NT2/D1 (cell line): ENCODE measurements around the gene SPATA6.
"Not testable (repeated sequence)": the region's sequence is repeated elsewhere in the genome, so short reads cannot be mapped to it uniquely, and the experiment has no call there.

ENCODE experiments used
- DNase-seq: peaks from one replicate; pipeline ENCODE4 v3.0.0-alpha.2; 2011; ENCODE audit warnings: low read depth, low spot score
- H3K27me3 ChIP-seq: 2 replicates; pipeline ENCODE4 v1.6.0; 2011; ENCODE audit warnings: mild to moderate bottlenecking; ENCODE audit not compliant: insufficient read length, insufficient read depth
- H3K36me3 ChIP-seq: 2 replicates; pipeline ENCODE4 v1.6.1; 2011; ENCODE audit warnings: mild to moderate bottlenecking, low read length, mixed read lengths; ENCODE audit not compliant: insufficient read depth, insufficient read length
- H3K4me1 ChIP-seq: 2 replicates; pipeline ENCODE4 v1.5.1; 2011; ENCODE audit not compliant: insufficient read depth, insufficient read length
- H3K4me3 ChIP-seq: 2 replicates; pipeline ENCODE4 v1.5.1; 2011; ENCODE audit warnings: low read depth; ENCODE audit not compliant: insufficient read length
- H3K9ac ChIP-seq: 2 replicates; pipeline ENCODE4 v1.6.0; 2011; ENCODE audit warnings: low read depth; ENCODE audit not compliant: insufficient read length
- H3K9me3 ChIP-seq: 2 replicates; pipeline ENCODE4 v1.5.1; 2011; ENCODE audit warnings: mild to moderate bottlenecking, low read length; ENCODE audit not compliant: insufficient read depth
- SUZ12 ChIP-seq: IDR thresholded peaks from 2 replicates; pipeline ENCODE4 v1.6.1; 2011; ENCODE audit not compliant: insufficient read length, insufficient read depth; ENCODE audit errors: extremely low read depth
- YY1 ChIP-seq: IDR thresholded peaks from 2 replicates; pipeline ENCODE4 v1.6.1; 2011; ENCODE audit not compliant: insufficient read length, insufficient read depth
- ZNF274 ChIP-seq: IDR thresholded peaks from 2 replicates; pipeline ENCODE4 v1.6.1; 2011; ENCODE audit warnings: mild to moderate bottlenecking, low read depth, low read length

SPATA6 gene

GRCh38 chr1:48302652-48303051 lies 169.4 kb downstream of the SPATA6 start:
- Histone ChIP-seq H3K36me3 (no peaks in the 10 kb centered on the region), H3K9ac (no peak overlapping the region), H3K4me3 (no peak overlapping the region), H3K4me1 (no peaks in the 10 kb centered on the region), H3K27me3 (no peaks in the 10 kb centered on the region), H3K9me3 (no peaks in the 10 kb centered on the region; the same call in 1 of the 2 replicates)
- TF ChIP-seq SUZ12 = no peak
- no peak for TF ChIP-seq ZNF274
- TF ChIP-seq YY1 = no peak
- DNase-seq = no peak

GRCh38 chr1:48294656-48295055 lies 177.3 kb downstream of the SPATA6 start:
- Histone ChIP-seq H3K27me3 (no peaks in the 10 kb centered on the region), H3K9ac (no peak overlapping the region), H3K4me1 (peaks cover 3% of the 10 kb centered on the region), H3K4me3 (no peak overlapping the region), H3K36me3 (no peaks in the 10 kb centered on the region), H3K9me3 (no peaks in the 10 kb centered on the region)
- no peak for DNase-seq
- no peak for TF ChIP-seq YY1
- no peak for TF ChIP-seq SUZ12
- TF ChIP-seq ZNF274 = no peak

GRCh38 chr1:48294094-48294493 lies 177.9 kb downstream of the SPATA6 start:
- DNase-seq, H3K27me3 ChIP-seq, H3K4me3 ChIP-seq, H3K4me1 ChIP-seq, H3K9ac ChIP-seq, H3K36me3 ChIP-seq, H3K9me3 ChIP-seq: not testable (repeated sequence)

GRCh38 chr1:48292706-48293105 lies 179.3 kb downstream of the SPATA6 start:
- no peak for DNase-seq
- TF ChIP-seq YY1 (no peak), ZNF274 (no peak), SUZ12 (no peak)
- no peaks in the 10 kb centered on the region for H3K36me3 ChIP-seq

GRCh38 chr1:48291421-48291820 lies 180.6 kb downstream of the SPATA6 start:
- no peak overlapping the region for H3K4me3 ChIP-seq
- DNase-seq = no peak
- TF ChIP-seq SUZ12 (no peak), ZNF274 (no peak), YY1 (no peak)
- peaks cover 7% of the 10 kb centered on the region for H3K4me1 ChIP-seq
- peaks cover 5% of the 10 kb centered on the region; the same call in 1 of the 2 replicates for H3K9me3 ChIP-seq
- H3K9ac ChIP-seq = no peak overlapping the region
- H3K36me3 ChIP-seq = no peaks in the 10 kb centered on the region
- H3K27me3 ChIP-seq = no peaks in the 10 kb centered on the region

More at GRCh38 chr1:48292706-48293105, 179.3 kb downstream of the SPATA6 start:
- peaks cover 7% of the 10 kb centered on the region for H3K4me1 ChIP-seq
- H3K4me3 ChIP-seq = no peak overlapping the region
- H3K9me3 ChIP-seq = peaks cover 5% of the 10 kb centered on the region; the same call in 1 of the 2 replicates
- no peaks in the 10 kb centered on the region for H3K27me3 ChIP-seq
- H3K9ac ChIP-seq = no peak overlapping the region

GRCh38 chr1:48285525-48285924 lies 186.5 kb downstream of the SPATA6 start:
- no peak for TF ChIP-seq SUZ12
- TF ChIP-seq ZNF274 = no peak
- TF ChIP-seq YY1 = no peak

GRCh38 chr1:48284696-48285420 lies 187.1 kb downstream of the SPATA6 start:
- H3K9ac ChIP-seq, H3K36me3 ChIP-seq, DNase-seq, H3K27me3 ChIP-seq, H3K4me1 ChIP-seq, H3K4me3 ChIP-seq: not testable (repeated sequence)
- H3K9me3 ChIP-seq = peaks cover 13% of the 10 kb centered on the region; the same call in 1 of the 2 replicates

More at GRCh38 chr1:48285525-48285924, 186.5 kb downstream of the SPATA6 start:
- no peak overlapping the region for H3K9ac ChIP-seq
- no peaks in the 10 kb centered on the region for H3K36me3 ChIP-seq
- H3K27me3 ChIP-seq = no peaks in the 10 kb centered on the region
- no peak for DNase-seq
- peaks cover 13% of the 10 kb centered on the region; the same call in 1 of the 2 replicates for H3K9me3 ChIP-seq
- peaks cover 3% of the 10 kb centered on the region for H3K4me1 ChIP-seq
- H3K4me3 ChIP-seq = no peak overlapping the region

GRCh38 chr1:48282329-48282728 lies 189.7 kb downstream of the SPATA6 start:
- not testable (repeated sequence) for H3K4me3 ChIP-seq, H3K4me1 ChIP-seq, DNase-seq, H3K27me3 ChIP-seq, H3K9ac ChIP-seq, H3K36me3 ChIP-seq, H3K9me3 ChIP-seq

GRCh38 chr1:48277437-48277836 lies 194.6 kb downstream of the SPATA6 start:
- not testable (repeated sequence) for H3K9ac ChIP-seq, DNase-seq, H3K4me1 ChIP-seq, H3K9me3 ChIP-seq, H3K27me3 ChIP-seq, H3K36me3 ChIP-seq, H3K4me3 ChIP-seq
